Fibroblast of peridontal ligament (primary cell): ENCODE data around the gene F11R.
A peak's percentile ranks its signal among the peaks of the same experiment; 100 is the strongest.
"Not testable (repeated sequence)": the region's sequence is repeated elsewhere in the genome, so short reads cannot be mapped to it uniquely, and the experiment has no call there.

ENCODE experiments used
- DNase-seq: peaks from one replicate; pipeline ENCODE4 v3.0.0-alpha.2; 2010; ENCODE audit errors: extremely low read depth

The F11R gene

GRCh38 chr1:161013131-161013487, 7.8 kb downstream of the F11R start:
- no peak for DNase-seq

DNA sequence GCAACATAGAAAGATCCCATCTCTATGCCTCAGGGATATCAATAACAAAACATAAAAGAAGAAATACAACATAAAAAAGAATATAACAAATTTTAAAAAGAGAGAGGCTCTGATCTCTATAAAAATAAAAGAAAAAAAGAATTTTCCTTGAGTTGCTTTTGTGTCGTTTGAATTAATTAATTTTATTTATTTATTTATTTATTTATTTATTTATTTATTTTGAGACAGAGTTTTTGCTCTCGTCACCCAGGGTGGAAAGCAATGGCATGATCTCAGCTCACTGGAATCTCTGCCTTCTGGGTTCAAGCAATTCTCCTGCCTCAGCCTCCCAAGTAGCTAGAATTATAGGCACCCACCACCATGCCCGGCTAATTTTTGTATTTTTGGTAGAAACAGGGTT, 8.5 kb downstream of the F11R start:
- no peak for DNase-seq

GRCh38 chr1:161009602-161010211, 11.2 kb downstream of the F11R start:
- no peak for DNase-seq

- no peak for DNase-seq
Measured at GRCh38 chr1:161008869-161009510, 12.0 kb downstream of the F11R start.

GRCh38 chr1:161007369-161007768, 13.6 kb downstream of the F11R start:
- no peak for DNase-seq

GRCh38 chr1:161006563-161006962, 14.4 kb downstream of the F11R start:
- DNase-seq, result no peak

DNA sequence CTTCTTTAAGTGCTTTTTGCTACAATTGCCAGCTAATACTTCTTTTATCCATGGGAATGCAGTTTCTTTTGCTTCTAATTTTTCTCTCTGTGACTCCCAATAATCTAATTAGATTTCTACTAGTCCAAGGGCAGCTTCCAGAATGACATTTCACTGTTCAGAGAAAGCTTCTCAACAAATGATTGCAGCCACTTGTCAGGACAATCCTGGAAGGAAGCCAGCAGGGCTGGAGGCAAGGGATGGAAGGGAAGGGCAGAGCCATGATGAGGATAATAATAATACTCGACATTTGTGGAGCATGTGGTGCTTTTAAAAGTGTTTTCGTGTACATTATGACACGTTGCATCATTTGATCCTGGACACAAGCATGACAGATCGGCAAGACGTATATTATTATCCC, 19.4 kb downstream of the F11R start:
- no peak for DNase-seq

DNA sequence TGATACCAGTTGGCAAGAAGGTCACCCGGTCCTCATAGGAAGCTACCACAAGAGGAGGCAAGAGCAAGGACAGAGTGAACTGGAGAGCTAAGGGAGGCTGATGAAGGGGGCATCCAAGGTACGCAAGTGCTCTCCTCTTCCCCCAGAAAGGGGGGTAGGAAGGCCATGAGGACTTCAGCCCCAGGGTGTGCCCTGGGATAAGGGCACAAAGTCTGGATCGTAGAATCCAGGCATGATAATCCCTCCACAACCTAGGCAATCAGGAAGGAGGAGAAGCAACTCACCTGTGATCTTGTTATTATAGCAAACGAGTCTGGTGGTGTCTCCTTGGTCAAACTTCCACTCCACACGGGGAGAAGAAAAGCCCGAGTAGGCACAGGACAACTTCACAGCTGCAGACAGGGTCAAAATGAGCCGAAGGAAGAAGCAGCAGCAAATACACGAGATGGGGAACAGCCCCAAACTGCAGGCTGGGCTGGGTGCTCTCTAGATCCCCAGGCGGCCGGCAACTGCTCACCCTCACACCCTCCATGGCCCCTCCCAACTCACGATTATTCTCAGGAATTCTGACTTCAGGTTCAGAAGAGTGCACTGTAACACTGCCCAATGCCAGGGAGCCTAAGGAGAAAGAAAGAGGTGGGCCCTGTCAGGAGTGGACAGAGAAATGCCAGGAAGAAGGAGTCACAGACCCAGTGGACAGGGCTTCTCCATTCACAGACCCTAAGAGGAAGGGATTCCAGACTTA, 20.0 kb downstream of the F11R start:
- DNase-seq, result no peak

DNA sequence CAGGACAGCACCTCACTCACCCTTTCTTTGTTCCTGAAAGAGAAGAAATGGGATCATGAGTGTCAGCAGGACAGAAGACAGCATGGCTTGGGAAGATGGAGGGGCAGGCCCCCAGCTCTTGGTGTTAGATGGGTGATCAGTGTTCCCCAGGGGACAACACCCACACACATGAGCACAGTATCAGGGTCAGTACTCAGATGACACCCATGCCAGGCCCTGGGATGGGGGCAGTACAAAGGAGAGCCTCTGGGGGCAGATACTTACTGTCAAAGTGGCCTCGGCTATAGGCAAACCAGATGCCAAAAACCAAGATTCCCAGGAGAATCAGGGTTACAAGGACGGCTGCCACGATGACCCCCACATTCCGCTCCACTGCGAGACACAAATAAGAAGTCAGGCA, 21.6 kb downstream of the F11R start:
- no peak for DNase-seq

GRCh38 chr1:160997323-160998038, 23.5 kb downstream of the F11R start:
- peak; percentile 52 for DNase-seq

GRCh38 chr1:160996178-160996577, 24.8 kb downstream of the F11R start:
- DNase-seq, result no peak

GRCh38 chr1:160993544-160994193, 27.3 kb downstream of the F11R start:
- DNase-seq, result peak; percentile 86

- not testable (repeated sequence) for DNase-seq
Measured at GRCh38 chr1:160992036-160992435, 28.9 kb downstream of the F11R start.

DNA sequence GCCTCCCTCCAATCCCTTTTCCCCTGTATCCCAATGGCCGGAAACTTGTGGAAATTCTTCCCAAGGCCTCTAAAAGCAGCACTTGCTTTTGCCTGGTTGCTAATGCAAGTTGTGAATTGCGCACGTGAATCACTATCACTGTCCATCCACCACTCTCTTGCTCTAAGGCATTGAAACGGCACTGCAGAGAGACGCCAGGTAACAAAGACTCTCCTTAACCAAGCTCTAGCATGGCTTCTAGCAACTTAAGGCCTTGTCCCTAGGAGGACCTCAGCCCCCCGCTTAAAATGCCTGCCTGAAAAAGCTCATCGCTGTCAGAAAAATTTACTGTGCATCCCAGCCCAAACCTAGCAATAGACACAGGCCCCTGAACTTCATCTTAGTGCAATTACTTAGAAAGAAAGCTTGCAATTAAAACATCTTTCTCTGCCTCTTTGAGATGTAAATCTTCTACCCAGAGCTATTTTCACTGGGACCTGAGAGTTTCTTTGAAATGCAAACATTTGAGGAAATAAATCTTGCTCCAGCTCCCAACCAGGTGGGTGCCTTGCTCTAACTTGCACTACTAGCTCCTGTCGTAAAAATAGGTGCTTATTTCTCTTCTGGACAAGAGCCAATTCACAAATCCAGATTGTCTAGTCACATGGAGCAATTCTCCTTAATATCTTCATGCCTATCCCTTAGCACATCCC, 33.4 kb downstream of the F11R start:
- no peak for DNase-seq

GRCh38 chr1:160985723-160986122, 35.2 kb downstream of the F11R start:
- no peak for DNase-seq

DNA sequence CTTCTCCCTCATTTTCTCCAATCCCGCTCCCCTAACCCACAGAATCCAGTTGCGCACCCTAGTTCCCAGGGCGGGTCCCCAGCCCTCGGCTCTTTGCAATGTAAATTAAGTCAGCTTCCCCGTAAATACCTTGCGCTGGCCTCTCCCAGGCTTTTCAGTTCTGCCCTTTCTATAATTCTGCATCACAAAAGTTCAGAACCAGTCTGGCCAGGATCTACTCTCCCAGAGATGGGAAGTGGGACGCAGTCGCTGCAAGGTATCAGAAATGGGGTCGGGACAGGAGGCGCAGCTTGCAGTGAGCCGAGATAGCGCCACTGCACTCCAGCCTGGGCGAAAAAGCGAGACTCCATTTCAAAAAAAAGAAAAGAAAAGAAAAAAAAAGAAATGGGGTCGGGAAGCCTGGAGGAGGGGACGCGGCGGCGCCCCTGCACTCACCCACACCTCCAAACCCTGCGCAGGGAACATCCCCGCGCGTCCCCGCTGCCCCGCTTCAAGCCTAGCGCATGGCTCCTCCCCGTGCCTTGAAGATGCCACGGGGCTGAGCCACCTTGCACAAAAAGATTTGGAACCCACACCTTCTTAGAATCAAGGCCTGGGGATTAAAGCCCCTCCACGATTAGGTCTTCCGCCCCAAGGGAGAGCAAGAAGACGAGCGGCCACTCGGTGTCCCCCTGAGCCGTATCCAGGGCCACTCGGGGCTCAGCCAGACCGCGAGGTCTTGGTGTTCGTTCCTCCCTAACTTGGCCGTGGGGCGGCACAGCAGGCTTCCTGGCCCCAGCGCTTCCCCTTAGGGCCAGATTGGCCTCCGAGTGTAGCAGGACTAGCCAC, 39.2 kb downstream of the F11R start:
- DNase-seq, result no peak

DNA sequence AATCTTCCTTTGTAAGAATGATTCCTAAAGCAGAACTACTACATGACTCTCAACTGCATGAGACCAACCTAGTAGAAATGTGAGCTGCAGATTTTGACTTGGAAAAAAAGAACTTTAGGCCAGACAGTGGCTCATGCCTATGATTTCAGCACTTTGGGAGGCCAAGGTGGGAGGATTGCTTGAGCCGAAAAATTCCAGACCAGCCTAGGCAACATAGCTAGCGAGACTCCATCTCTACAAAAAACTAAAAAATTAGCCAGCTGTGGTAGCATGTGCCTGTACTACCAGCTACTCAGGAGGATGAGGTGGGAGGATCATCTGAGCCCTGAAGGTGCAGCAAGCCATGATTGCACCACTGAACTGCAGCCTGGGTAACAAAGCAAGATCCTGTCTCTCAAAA, 41.7 kb downstream of the F11R start:
- DNase-seq, result no peak

DNA sequence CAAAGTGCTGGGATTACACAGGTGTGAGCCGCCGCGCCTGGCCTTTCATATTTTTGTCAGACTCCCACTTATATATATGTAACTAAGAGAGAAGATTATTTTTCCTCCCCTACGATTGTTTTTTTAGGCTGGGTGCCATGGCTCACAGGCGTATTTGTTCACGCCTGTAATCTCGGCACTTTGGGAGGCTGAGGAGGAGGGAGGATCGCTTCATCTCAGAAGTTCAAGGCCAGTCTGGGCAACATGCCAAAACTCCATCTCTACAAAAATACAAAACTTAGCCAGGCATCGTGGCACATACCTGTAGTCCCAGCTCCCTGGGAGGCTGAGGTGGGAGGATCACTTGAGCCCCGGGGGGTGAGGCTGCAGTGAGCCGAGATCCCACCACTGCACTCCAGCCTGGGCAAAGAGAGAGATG, 42.4 kb downstream of the F11R start:
- DNase-seq, result no peak

GRCh38 chr1:160975026-160975425, 45.9 kb downstream of the F11R start:
- no peak for DNase-seq

DNA sequence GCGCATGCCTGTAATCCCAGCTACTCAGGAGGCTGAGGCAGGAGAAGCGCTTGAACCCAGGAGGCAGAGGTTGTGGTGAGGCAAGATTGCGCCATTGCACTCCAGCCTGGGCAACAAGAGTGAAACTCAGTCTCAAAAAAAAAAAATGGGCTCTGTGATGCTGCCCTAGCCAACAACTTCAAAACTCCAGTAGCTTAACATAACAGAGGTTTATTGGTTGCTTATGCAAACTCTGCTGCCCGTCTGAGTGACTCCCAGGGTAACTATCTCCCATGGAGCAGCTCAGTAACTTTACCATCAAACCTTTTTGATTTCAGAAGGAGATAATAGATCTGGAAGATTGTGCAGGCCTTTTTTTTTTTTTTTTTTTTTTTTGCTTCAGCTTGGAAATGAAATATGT, 47.5 kb downstream of the F11R start:
- DNase-seq, result no peak

DNA sequence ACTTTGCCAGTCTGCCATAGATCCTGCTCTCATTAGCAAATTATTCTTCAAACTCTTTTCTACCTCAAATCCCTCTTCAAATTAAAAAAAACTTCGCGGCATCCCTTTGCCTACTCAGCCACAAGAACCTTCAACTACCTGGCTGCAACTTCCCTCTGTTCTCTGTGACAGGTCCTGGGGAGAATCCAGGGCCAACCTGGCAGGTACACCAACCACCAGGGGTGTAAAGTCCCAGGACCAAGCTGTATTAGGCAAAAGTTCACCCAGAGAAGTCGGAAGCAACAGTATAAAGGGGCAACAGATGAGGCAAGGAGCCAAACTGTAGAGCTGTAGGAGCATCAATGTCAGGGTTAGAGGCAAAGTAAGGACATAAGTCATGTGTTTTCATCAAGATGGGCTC, 48.0 kb downstream of the F11R start:
- DNase-seq, result no peak
